Lung (tissue), 12 donors: Measurements from ENCODE around the gene TSSC4. TPM values are rescaled to one million over a fixed set of nuclear protein-coding genes. Genes with fewer than 3 reads are reported as not detected.

Experiments used
- ATAC-seq: fragments of 200-7000 bp; cut with Tn5 transposase; one replicate; pipeline ENCODE4 v1.9.1; 2020; ENCODE audit warnings: moderate number of reproducible peaks; ENCODE audit not compliant: insufficient read depth, low FRiP score
- DNase-seq, 3 donors: peaks; one replicate each; pipeline ENCODE4 v3.0.0-alpha.2; 2013 to 2017
- H3K27ac ChIP-seq, 2 donors: one replicate each; pipeline ENCODE4 v1.5.1; 2013; ENCODE audit warnings: mild to moderate bottlenecking in 2 of 2, moderate library complexity in 2 of 2, control low read depth in 1 of 2, inconsistent platforms in 1 of 2, low read depth in 1 of 2, low read length in 1 of 2
- H3K27me3 ChIP-seq, 3 donors: one replicate each; pipeline ENCODE4 v1.5.1; 2013; ENCODE audit warnings: low read length in 2 of 3; ENCODE audit not compliant: control insufficient read depth in 3 of 3, insufficient read depth in 3 of 3
- H3K36me3 ChIP-seq, 4 donors: one replicate each; pipeline ENCODE4 v1.5.1; 2013; ENCODE audit warnings: low read length in 4 of 4, mild to moderate bottlenecking in 1 of 4, moderate library complexity in 1 of 4; ENCODE audit not compliant: control insufficient read depth in 4 of 4, insufficient read depth in 4 of 4
- H3K4me1 ChIP-seq, 5 donors: one replicate each; pipeline ENCODE4 v1.5.1; 2013; ENCODE audit warnings: low read length in 5 of 5, mild to moderate bottlenecking in 2 of 5, moderate library complexity in 1 of 5; ENCODE audit not compliant: control insufficient read depth in 5 of 5, insufficient read depth in 5 of 5
- H3K4me3 ChIP-seq: one replicate; pipeline ENCODE4 v1.5.1; 2013; ENCODE audit warnings: mild to moderate bottlenecking, control low read depth, moderate library complexity
- H3K9ac ChIP-seq, 2 donors: one replicate each; pipeline ENCODE4 v1.5.1; 2013; ENCODE audit warnings: low read length in 2 of 2, control low read depth in 1 of 2; ENCODE audit not compliant: insufficient read depth in 1 of 2
- H3K9me3 ChIP-seq, 4 donors: one replicate each; pipeline ENCODE4 v1.5.1; 2013; ENCODE audit warnings: low read length in 3 of 4, mild to moderate bottlenecking in 1 of 4, moderate library complexity in 1 of 4; ENCODE audit not compliant: control insufficient read depth in 4 of 4, insufficient read depth in 3 of 4
- WGBS, 2 donors: extraction: QIAGEN DNeasy Blood & Tissue Kit; methylation state at CpG; one replicate each; pipeline ENCODE4 v1.1.7; 2013; 5-methylcytosine and 5-hydroxymethylcytosine counted together
- polyA plus RNA-seq, 2 donors: library from polyadenylated mRNA; stranded (reverse); fragments of 200-250 nt; gene quantifications; one replicate each; pipeline ENCODE4 v1.2.1, GENCODE V29; 2013
- total RNA-seq, 2 donors: library from RNA; depleted of rRNA in 1 of 2; stranded (reverse); fragments of >200 nt in 1 of 2; gene quantifications; one replicate each; pipeline ENCODE4 v1.2.1, GENCODE V29; 2014 to 2021
- TF ChIP-seq, protein P1 (sequence below): IDR thresholded peaks from 2 replicates; pipeline ENCODE4 v1.5.1; 2012; ENCODE audit warnings: mild to moderate bottlenecking; ENCODE audit errors: control extremely low read depth, extremely low read depth
- donor health status: control.
- donor health status: control.
- donor health status: Bipolar disorder and iron deficiency.
- donor health status: healthy.
- donor health status: DM: yes; HTN: yes; CAD: no.

TSSC4 gene
- total and polyA plus RNA-seq, 4 donors = 25.1 to 56.5 (median 49.8) TPM

- Histone ChIP-seq H3K27me3 (no peaks in the 10 kb centered on the region), H3K9ac (peak overlapping the region; percentile 90 to 94), H3K4me1 (peaks cover 3 to 28% (median 11%) of the 10 kb centered on the region in 5 donors), H3K27ac (peak overlapping the region; percentile 66 to 92), H3K4me3 (peak overlapping the region; percentile 96), H3K9me3 (no peaks in the 10 kb centered on the region), H3K36me3 (peaks cover 10 to 49% (median 19%) of the 10 kb centered on the region in 4 donors)
- DNase-seq (no peak), ATAC-seq (peak; percentile 0)
- WGBS, 2 donors = 0 to 1% methylated on average over 49 to 55 of the region's 55 CpGs
- TF ChIP-seq, protein P1, sequence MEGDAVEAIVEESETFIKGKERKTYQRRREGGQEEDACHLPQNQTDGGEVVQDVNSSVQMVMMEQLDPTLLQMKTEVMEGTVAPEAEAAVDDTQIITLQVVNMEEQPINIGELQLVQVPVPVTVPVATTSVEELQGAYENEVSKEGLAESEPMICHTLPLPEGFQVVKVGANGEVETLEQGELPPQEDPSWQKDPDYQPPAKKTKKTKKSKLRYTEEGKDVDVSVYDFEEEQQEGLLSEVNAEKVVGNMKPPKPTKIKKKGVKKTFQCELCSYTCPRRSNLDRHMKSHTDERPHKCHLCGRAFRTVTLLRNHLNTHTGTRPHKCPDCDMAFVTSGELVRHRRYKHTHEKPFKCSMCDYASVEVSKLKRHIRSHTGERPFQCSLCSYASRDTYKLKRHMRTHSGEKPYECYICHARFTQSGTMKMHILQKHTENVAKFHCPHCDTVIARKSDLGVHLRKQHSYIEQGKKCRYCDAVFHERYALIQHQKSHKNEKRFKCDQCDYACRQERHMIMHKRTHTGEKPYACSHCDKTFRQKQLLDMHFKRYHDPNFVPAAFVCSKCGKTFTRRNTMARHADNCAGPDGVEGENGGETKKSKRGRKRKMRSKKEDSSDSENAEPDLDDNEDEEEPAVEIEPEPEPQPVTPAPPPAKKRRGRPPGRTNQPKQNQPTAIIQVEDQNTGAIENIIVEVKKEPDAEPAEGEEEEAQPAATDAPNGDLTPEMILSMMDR = no peak
Observed at GRCh38 chr11:2400762-2401435, 349 bp downstream of the TSSC4 start.

DNA sequence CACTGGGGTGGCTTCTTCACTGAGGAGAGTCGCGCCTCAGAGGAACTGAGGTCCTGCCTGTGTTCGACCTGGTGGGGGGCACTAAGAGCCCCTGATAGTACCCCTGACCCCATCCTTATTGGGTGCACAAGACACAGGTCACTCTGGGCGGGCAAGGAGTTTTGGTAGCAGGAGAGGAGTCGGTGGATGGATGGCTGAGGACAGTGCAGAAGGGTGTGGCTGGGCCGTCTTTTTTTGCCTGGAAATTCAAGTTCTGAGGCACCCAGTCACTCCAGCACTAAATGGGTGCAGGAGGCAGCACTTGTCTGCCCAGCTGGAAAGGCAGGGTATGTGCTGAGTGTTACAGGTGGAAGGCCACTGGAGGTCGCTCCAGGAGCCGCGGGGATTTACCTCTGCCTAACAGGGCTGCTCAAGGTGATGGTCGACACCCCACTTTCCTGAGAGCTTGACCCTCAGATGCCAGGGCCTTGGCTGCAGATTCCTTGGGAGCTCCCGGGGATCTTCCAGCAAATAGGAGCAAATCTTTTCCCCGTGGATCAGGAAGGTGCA, 960 bp downstream of the TSSC4 start:
- WGBS, 2 donors = 40 to 48% methylated on average over 12 of the region's 12 CpGs
- Histone ChIP-seq H3K4me3 (peak overlapping the region; percentile 96), H3K27ac (peak overlapping the region in 1 of 2 donors; percentile 92), H3K9me3 (no peaks in the 10 kb centered on the region), H3K36me3 (peaks cover 4 to 43% (median 19%) of the 10 kb centered on the region in 4 donors), H3K4me1 (peaks cover 3 to 28% (median 11%) of the 10 kb centered on the region in 5 donors), H3K9ac (peak overlapping the region; percentile 90 to 94), H3K27me3 (no peaks in the 10 kb centered on the region)
- DNase-seq (no peak), ATAC-seq (no peak)
- TF ChIP-seq, protein P1 = no peak

DNA sequence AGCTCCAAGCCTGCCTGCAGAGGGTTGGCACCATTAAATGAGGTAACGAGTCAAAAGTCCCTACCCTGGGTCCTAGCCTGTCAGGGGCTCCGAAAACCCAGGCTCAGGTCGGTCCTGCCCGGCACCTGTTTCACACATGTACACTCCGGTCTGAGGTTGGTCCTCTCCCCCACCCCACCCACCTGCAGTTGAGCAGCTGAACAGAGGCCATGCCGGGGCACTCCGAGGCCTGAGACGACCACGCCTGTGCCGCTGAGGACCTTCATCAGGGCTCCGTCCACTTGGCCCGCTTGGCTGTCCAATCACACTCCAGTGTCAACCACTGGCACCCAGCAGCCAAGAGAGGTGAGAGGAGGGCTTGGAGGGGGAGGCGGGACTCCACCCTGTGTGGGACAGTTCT, 1.6 kb downstream of the TSSC4 start:
- TF ChIP-seq, protein P1 = no peak
- no peak for ATAC-seq
- no peak overlapping the region for H3K27ac ChIP-seq
- H3K4me1 ChIP-seq = peaks cover 3 to 28% (median 11%) of the 10 kb centered on the region in 5 donors
- H3K9me3 ChIP-seq = no peaks in the 10 kb centered on the region
- H3K4me3 ChIP-seq = no peak overlapping the region
- 91% methylated on average over 13 of the region's 13 CpGs for WGBS, 2 donors
- H3K27me3 ChIP-seq = no peaks in the 10 kb centered on the region
- DNase-seq = no peak
- no peak overlapping the region for H3K9ac ChIP-seq
- H3K36me3 ChIP-seq = peaks cover 0 to 37% (median 16%) of the 10 kb centered on the region in 4 donors
